Uterus (tissue), 2 donors: ENCODE measurements around the gene PRRC2B.

Source experiments
- POLR2A ChIP-seq, 2 donors: fragments of 450-650 bp; IDR thresholded peaks; one replicate each; pipeline ENCODE4 v1.6.1; 2016; ENCODE audit warnings: antibody characterized with exemption in 2 of 2, mild to moderate bottlenecking in 1 of 2, moderate library complexity in 1 of 2
- TF ChIP-seq, protein P1 (sequence below), 4 experiments: fragments of 200-600 bp in 2 of 4; fragments of 450-650 bp in 2 of 4; sonication (generic) in 2 of 4; IDR thresholded peaks; one replicate each; pipeline ENCODE4 v1.5.1; 2016 to 2019; ENCODE audit warnings: antibody characterized with exemption in 4 of 4, mild to moderate bottlenecking in 2 of 4, moderate library complexity in 1 of 4

DNA sequence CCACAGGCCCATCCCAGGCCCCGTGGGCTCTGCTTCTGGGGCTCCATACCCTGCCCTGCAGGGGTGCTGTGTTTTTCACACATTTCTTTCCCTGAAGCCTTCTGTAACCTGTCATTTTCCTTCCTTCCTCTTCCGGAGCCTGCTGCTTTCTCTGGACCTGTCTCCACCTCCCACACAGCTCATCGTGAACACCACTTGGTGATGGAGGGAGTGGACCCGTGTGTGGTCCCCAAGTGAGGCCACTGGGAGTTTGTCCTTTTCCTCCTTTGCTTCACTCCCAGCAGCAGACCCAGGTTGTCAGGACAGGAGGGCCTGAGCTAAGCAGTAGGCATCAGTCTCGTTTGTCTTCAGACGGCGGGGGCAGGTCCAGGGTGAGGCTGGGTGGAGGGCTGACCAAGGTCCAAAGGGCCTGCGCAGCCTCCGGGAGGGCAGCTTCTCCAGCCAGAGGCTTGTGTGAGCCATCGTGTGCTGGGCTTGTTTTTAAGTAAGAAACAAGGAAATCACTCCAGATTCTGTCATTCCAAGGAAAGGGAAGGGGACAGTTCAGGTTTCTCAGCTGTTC, 103.0 kb downstream of the PRRC2B start:
- TF ChIP-seq, protein P1, sequence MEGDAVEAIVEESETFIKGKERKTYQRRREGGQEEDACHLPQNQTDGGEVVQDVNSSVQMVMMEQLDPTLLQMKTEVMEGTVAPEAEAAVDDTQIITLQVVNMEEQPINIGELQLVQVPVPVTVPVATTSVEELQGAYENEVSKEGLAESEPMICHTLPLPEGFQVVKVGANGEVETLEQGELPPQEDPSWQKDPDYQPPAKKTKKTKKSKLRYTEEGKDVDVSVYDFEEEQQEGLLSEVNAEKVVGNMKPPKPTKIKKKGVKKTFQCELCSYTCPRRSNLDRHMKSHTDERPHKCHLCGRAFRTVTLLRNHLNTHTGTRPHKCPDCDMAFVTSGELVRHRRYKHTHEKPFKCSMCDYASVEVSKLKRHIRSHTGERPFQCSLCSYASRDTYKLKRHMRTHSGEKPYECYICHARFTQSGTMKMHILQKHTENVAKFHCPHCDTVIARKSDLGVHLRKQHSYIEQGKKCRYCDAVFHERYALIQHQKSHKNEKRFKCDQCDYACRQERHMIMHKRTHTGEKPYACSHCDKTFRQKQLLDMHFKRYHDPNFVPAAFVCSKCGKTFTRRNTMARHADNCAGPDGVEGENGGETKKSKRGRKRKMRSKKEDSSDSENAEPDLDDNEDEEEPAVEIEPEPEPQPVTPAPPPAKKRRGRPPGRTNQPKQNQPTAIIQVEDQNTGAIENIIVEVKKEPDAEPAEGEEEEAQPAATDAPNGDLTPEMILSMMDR (IDR thresholded peaks at IDR 0.05): no peak
- TF ChIP-seq POLR2A (IDR thresholded peaks at IDR 0.05): no peak
